NB4 (cell line): ENCODE measurements around the gene ST3GAL4.

Experiments
- MYC ChIP-seq: IDR thresholded peaks from 2 replicates; pipeline ENCODE4 v1.6.1; 2011; ENCODE audit warnings: low read depth, low read length
- POLR2A ChIP-seq: IDR thresholded peaks from 2 replicates; pipeline ENCODE4 v1.6.1; 2011; ENCODE audit warnings: mild to moderate bottlenecking; ENCODE audit not compliant: insufficient read length; ENCODE audit errors: extremely low read depth
- TF ChIP-seq, protein P1 (sequence below): IDR thresholded peaks from one replicate; pipeline ENCODE4 v1.5.1; 2012; ENCODE audit warnings: low read depth, low read length

DNA sequence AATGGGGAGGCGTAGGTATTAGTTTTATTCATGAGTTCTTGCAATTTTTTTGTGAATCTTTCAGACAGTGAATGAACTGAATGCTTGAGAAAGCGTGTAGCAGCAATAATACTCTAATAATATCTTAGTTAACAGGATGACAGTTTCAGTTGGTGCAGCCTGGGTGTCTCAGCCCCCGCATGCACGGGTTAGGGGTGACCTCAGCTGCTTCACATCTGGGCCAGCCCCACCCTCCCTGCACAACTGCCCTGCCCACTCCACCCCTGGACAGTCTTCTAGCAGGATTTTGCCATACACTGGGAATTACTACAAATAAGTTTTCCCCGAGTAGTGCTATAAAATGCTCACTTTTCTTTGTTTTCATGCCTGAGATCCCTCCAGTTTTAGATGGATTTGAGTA is 83.2 kb downstream of the ST3GAL4 start:
- TF ChIP-seq, protein P1, sequence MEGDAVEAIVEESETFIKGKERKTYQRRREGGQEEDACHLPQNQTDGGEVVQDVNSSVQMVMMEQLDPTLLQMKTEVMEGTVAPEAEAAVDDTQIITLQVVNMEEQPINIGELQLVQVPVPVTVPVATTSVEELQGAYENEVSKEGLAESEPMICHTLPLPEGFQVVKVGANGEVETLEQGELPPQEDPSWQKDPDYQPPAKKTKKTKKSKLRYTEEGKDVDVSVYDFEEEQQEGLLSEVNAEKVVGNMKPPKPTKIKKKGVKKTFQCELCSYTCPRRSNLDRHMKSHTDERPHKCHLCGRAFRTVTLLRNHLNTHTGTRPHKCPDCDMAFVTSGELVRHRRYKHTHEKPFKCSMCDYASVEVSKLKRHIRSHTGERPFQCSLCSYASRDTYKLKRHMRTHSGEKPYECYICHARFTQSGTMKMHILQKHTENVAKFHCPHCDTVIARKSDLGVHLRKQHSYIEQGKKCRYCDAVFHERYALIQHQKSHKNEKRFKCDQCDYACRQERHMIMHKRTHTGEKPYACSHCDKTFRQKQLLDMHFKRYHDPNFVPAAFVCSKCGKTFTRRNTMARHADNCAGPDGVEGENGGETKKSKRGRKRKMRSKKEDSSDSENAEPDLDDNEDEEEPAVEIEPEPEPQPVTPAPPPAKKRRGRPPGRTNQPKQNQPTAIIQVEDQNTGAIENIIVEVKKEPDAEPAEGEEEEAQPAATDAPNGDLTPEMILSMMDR: no peak
- TF ChIP-seq POLR2A (no peak), MYC (no peak)
